NCI-H146 treated with DMSO at 0.1 percent for 48 hours (cell line): Measurements from ENCODE around the gene CACNA2D1.

ENCODE experiments used
- DNase-seq: peaks from one replicate; lab custom pipeline; 2025; ENCODE audit not compliant: unreplicated experiment; lab: John Stamatoyannopoulos, UW

The CACNA2D1 gene

DNA sequence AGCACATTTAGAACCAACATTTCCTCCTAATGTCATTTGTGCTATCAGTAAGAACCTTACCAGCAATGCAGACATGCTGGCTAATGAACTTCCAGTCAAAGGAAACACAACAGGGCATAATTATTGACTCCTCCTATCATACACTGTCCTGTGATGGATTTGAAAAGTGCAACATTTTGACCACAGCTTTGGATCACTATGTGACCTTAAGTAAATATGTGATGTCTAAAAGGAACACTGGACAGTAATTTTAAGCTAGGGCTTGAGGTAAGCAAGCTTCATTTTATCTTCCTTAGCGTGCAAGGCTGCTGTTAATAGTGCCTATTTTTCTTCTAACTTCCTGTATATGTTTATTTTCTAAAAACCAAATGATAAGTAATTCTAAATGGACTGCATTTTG lies 433.2 kb downstream of the CACNA2D1 start:
- DNase-seq = no peak

DNA sequence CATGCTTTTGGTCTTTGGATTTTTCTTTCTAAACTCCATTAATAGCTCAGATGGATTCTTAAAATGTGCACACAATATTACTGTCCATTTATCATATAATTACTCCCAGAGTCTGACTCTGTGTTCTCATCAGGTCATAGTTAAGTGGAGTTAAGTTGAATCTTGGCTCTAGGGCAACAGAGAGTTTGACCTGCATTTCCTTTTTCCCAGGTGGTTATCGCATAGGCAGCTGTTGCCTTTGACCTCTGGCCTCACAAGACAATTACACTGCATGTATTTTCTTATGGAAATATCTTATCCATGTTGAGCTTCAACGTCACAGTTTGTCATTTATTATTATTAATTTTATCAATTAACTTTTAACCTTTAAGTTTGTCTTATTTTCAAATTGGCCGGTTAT lies 436.3 kb downstream of the CACNA2D1 start:
- peak; percentile 54 for DNase-seq

DNA sequence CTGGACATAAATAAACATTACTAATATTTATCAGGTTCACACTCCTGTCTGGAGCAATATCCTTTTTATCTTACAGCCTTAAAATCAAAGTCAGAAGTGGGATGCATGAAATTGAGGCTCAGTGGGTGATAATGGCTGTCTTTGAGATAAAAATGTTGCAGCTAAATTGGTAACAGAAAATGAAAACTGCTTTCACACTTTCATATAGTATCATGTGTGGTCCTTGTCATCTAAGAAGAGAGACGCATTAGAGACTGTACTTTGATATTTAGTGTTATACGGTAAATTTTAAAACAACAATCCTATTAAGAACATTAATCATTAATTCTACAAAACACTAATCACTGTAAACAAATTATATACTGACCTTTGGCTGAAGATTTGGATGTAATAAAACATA lies 438.5 kb downstream of the CACNA2D1 start:
- no peak for DNase-seq

DNA sequence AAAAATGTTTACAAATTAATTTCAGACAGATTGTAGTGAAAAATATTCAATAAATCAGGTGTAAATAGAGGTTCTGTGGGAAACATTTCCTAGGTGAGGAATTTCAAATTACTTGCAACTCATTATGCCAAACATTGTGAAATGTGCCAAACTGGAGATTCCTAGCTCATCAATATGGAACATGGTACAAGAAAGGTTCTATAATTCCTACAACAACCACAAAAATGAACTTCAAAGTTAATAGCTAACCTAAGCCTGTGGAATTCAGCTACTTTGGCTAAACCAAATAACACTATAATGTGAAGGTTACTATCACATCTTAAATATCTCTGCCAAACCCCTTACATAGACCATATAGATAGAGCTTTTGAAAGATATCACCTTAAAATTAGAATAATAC lies 450.4 kb downstream of the CACNA2D1 start:
- no peak for DNase-seq

DNA sequence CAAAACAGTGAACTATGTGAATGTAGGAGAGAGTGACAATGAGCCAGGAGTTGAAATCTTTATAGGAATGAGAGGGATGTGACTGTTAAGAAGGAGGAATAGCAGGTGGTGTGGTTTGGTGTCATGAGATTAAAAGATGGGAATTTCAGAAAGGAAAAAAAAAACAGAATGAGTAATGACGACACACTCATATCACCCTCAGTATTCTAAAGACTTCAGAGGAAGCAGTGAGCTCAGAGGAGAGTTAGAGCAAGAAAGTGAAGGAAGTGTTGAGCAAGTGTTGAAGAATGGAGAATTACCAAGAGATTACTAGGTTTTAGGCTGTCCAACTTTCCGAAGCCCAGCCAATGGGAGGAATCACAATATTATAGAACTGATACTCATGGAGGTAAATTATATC lies 453.2 kb downstream of the CACNA2D1 start:
- no peak for DNase-seq

DNA sequence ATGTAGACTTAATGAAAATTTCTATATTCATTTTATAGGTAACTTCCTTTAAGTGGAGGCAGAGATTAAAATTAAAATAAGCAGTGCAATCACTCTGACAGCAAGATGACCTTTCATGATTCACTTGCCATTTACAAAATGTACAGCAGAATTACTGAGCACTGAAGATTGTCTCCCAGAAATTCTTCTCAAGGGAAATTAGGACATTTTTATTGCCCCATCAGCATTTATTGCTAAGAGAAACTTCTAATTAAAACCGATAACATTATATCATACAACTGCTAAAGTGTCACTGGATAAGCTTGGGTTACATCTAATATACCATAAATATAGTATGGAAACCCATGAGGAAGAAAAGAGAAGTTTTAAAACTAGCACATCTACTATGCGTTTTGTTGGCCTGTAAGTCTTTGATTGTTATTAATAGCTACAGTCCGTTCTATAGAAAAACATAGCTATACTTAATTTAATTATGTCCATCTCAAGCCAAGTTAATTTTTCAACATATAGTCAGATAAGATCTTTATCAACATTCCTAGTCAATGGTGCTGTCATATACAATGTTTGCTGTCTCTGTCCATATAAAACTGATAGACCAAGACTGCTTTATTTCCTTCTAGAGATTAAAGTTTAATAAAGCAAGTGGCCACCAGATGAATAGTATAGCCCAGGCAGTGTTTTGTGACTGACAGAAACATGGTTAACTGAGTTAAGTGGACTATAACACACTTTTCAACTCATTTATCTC lies 456.7 kb downstream of the CACNA2D1 start:
- no peak for DNase-seq

DNA sequence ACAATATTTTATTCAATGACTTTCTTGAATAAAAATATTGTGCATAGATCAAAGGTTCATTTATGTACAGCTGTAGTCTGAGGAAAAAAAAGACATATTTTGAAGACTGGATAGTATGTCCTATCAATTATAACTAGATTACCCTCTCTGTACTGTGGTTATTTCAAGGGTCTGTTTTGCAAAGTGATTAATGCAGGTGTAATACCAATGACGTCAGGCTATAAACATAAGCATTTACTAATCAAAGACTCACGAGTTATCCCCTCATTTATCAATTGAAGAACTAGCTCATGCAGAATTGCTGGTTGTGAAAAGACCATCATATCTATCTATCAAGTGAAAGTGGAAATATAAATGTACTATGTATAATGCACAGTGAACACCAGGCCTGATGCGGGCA lies 460.2 kb downstream of the CACNA2D1 start:
- no peak for DNase-seq

DNA sequence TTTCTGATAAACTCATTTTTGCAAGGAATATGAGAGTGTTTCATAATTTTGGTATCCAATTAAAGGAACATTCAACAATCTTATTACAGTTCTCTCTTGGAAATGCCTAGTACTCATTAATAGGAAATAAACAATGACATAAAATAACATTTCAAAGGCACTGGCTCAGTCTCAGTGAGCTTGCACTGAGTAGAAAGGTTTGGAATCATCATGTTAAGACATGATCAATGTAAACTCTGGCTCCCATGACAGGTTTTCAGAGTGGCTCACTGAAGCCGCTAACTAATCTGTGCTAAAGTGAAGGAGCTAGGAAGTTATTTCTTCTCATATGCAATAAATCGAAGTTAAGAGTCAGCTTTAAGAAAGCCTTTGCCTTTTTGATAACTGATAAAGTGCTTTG lies 470.5 kb downstream of the CACNA2D1 start:
- DNase-seq = no peak

DNA sequence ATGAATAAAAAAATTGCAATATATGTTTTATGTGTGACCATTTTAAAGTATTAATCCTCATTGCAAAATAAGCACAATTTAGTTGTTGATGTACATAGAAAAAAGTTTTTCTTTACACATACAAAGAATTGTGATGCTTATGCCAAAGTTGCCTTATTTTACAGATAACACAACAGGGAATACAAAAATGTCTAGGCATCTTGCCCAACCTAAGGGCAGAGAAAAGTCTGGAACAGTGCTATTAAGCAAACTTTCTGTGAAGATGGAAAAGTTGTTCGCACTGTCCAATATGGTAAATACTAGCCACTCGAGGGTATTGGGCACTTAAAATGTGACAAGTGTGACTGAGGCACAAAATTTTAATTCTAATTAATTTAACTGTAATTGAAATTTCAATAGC lies 483.6 kb downstream of the CACNA2D1 start:
- DNase-seq = no peak

DNA sequence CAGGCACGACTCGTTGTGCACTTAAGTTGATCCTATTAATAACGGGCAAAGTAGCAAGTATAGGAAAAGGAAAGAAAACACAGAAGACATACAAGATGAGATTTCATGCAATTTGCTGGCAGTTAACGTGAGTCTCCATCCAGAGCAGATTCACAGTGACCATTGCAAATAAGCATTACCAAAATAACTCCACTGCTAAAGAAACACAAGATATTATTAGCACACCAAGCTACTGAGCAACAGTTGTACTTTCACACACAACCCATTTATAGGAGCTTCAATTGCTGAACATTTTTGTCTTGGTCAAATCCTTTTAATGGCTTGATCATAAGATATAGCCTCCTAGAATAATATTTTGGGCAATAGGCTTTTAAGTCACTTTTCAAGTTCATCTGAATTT lies 486.1 kb downstream of the CACNA2D1 start:
- no peak for DNase-seq

DNA sequence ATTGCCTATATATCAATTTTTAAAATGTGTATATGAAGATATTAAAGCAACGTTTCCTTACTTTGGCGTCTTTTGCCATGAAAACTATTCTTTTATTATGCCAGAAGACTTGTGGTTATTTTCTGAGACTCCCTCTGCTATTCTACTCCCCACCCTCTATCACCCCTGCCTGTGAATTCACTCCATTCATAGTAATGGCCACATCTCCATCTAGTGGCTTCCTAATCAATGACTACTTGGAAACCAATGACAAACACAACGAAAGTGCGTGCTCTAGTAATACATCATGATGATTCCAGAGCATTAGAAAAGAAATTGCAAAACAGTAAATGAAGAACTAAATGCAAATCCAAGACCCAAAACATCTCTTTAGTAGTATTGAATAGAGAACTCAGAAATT lies 487.1 kb downstream of the CACNA2D1 start:
- DNase-seq = peak; percentile 3

DNA sequence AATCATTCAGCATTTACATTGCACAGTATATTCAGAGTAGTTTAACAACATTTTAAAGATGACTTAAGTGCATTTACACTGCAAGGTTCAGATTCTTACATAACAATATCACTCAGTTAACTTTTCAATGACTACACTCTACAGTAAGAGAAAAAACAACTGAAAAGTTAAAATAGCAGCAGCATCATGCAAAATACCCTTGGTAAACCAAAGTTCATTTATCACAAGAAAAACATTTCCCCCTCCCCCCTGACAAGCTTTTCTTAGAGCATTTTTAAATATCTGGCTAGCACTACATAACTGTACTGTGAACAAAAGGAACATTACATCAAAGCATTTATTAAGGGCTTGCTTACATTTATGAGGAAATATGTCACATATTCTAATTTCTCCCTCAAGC lies 494.3 kb downstream of the CACNA2D1 start:
- DNase-seq = no peak

DNA sequence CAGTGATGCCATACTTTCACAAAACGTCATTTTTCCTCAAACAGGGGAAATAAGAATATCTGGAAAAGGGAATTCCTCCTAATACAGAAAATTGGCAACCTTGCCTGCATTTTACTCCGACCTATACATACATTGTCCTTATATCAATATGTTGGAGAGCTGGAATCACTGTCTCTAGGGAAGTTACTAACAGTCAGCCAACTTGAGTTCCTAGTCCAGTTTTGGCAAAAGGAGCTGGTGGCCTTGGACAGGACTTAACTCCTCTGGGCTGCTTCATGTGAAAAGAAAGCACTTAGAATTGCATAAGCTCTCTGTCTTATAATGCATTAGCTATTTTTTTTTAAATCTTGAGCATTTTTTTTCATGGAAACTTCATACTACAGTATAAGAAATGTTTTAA lies 499.5 kb downstream of the CACNA2D1 start:
- no peak for DNase-seq

DNA sequence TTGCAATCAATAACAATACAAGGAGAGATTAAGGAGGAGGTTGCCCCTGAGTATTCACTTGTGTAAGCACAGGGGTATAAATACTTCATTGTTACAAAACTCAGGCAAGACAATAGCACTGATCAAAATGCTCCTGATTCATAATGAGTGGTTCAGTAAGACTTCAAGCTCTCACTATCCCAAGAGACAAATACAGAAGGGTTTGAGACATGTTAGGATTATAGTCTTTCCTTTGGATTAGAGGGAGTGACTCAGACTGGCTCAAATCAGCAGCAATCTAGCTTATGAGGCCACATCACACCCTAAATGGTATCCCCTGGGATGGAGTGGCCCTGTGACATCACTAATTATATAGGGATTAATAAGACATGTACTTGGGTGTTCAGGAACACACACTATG lies 506.5 kb downstream of the CACNA2D1 start:
- no peak for DNase-seq

DNA sequence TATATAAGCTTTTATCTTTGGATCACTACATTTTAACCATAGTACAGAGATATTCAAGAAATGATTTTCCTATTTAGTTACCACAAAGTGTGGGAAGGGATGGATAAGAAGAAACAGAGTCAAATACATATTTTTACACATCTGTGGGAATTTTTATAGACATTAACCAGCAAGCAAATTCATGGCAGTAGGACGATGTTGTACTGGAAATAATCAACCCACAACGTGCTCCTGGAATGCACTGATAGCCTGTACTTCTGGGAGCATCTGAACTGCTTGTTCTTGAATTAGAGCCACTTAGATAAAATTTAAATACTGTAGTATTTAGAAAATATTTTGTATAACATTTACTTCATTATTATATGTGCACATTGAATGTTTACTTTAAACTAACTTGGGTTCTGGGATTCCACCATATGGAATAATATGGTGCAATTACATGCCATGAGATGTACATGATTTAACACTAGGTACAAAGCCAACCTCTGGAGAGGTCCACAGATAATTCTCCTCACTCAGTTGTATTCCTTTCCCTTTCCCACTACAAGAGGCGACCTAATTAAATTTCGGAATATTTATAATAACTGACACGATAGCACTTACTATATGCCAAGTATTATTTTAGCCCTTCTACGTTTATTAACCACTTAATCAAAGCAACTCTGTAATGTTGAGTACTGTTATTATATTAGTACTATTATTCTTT lies 508.8 kb downstream of the CACNA2D1 start:
- DNase-seq = no peak

DNA sequence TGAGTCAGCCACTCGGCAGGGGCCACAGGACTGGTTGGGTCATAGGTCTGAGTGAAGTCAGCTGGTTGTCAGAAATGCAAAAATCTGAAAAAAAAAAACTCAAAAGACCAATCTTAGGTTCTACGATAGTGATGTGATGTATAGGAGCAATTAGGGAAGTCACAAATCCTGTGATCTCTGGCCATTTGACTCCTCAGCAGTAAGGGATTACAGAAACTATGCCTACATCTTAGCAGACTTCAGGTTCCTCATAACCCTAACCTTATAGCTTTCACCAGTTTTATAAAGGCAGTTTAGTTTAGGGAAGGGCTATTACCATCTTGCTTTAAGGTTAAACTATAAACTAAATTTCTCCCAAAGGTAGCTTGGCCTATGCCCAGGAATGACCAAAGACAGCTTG lies 510.6 kb downstream of the CACNA2D1 start:
- no peak for DNase-seq

DNA sequence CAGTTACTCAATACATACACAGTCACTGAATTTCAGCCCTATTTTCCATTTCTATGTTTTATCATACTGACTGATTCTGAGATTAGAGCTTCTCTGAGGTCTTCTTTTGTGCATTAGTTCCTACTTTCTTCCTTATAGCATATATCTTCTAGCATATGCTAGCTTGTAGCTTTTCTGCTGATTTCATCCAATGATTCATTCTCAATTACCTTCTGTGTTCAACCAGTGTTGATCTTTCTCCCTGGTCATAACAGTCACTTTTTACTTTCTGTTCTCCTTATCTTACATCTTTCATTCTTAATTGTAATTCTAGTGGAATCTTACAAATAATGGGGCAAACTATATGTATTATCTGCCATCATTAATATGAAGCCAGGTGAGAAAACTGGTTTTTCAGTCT lies 514.2 kb downstream of the CACNA2D1 start:
- no peak for DNase-seq

DNA sequence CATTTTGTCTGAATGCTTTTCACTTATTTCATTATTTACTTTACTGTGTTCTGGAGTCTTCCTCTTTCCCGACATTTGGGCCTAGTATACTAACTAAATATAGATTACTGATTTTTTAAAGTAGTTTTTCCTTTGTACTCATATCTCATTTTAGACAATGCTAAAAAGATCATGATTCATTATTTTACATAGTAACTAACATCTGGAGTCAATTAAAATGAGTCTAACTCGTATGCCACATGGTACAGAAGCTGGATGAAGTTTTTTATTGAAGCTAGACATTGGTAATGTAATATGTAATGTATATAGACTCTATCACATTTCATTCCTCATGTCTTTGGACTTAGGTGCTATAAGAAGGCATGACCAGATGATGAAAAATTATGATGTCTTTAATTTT lies 517.4 kb downstream of the CACNA2D1 start:
- no peak for DNase-seq

DNA sequence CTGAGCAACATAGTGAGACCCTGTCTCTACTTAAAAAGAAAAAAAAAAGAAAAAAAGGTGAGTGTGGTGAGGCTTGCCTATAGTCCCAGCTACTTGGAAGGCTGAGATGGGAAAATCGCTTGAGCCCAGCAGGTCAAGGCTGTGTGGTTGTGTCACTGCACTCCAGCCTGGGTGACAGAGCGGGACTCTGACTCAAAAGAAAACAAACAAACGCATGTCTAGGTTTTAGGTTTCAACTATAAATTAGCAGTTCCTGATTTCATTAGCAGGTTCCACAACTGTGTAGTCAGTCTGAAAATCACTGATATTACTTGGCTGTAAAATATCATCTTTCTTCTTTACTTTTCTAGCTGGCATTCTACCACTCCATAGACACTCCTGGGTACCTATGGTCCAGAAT lies 518.0 kb downstream of the CACNA2D1 start:
- DNase-seq = no peak

DNA sequence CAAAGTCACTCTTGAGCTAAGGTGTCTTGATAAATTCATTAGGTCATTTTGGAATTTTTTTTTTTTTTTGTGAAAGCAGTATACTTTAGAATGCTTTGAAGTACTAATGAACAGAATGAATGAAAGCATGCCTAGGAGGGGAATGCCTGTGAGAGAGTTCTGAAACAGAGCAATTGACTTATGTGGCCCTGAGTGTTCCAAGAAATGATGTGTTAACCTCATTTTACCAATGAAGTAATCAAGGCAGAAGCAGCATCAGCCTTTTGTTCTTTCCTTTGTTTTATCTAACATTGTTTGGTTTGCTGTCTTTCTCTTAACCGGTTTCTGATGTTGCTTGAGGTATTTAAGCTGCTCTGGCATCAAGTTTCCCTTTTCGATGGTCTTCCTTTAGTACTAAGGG lies 519.1 kb downstream of the CACNA2D1 start:
- no peak for DNase-seq

DNA sequence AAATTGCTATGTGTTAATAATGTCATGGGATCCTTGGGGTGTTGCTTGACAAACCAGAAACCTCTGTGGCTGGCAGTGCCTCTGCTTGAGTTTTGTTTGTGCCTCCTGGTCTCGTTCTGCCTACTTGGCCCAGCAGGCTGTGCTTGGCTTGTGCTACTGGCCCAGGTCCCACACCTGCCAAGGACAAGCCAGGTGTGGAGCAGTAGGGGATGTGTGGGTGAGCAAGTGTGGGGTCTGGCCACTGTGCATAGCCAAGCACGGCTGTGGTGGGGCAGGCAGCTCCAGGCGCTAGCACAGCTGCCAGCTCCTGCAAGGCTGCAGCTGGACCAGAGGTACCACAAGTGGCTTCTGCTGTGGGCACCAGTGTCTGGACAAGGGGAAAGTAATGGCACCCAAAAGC lies 524.1 kb downstream of the CACNA2D1 start:
- DNase-seq = no peak

DNA sequence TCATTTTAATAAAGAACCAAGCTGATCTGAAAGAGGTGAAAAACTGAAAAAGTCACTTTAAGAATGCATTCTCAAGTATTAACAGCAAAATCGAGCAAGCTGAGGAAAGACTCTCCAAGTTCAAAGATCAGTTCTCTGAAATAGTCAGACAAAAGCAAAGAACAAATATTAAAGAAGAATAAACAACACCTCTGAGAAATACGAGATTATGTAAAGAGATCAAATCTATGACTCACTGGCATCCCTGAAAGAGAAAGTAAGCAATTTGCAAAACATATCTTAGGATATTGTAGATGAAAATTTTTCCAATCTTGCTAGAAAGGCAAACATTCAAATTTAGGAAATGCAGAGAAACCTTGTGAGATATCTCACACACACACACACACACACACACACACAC lies 535.4 kb downstream of the CACNA2D1 start:
- no peak for DNase-seq

DNA sequence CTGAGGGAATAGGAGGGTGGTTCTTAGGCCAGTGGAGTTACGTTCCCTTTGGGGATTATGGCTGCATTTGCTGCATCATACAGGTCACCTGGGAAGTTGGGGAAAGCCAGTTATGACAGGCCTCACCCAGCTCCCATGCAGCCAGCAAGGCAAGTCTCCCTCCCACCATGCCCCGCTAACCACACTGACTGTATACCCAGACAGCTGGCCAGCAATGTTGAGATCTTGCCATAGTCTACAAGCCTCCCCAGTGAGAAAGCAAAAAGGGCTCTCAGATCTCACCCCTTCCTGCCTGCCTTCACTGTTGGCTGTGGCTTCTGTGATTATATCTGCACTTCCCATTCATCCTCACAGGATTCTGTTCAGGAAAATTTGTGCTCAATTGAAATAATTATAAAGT lies 540.5 kb downstream of the CACNA2D1 start:
- no peak for DNase-seq
